BLaER1 treated with 17β-estradiol and CSF1 and Interleukin-3, amounts not matched to agents 10 nM and 100 nM (cell line): ENCODE measurements around the gene SLC17A1.
"Not testable (repeated sequence)": the region's sequence is repeated elsewhere in the genome, so short reads cannot be mapped to it uniquely, and the experiment has no call there.

ENCODE experiments used
- H3K27ac ChIP-seq, 11 experiments: shearing (Covaris generic); formaldehyde crosslinking; 2 replicates each; pipeline ENCODE4 v1.8.1; 2022
- H3K27me3 ChIP-seq, 11 experiments: shearing (Covaris generic); formaldehyde crosslinking; 2 replicates each; pipeline ENCODE4 v1.8.1; 2022
- H3K36me3 ChIP-seq, 11 experiments: shearing (Covaris generic); formaldehyde crosslinking; 2 replicates each; pipeline ENCODE4 v1.8.1; 2022
- H3K4me1 ChIP-seq, 10 experiments: shearing (Covaris generic); formaldehyde crosslinking; 2 replicates each; pipeline ENCODE4 v1.8.1; 2022
- H3K4me2 ChIP-seq, 11 experiments: shearing (Covaris generic); formaldehyde crosslinking; 2 replicates each; pipeline ENCODE4 v1.8.1; 2022
- H3K4me3 ChIP-seq, 10 experiments: shearing (Covaris generic); formaldehyde crosslinking; 2 replicates each; pipeline ENCODE4 v1.8.1; 2022
- H3K9ac ChIP-seq, 11 experiments: shearing (Covaris generic); formaldehyde crosslinking; 2 replicates each; pipeline ENCODE4 v1.8.1; 2022
- H3K9me3 ChIP-seq, 11 experiments: shearing (Covaris generic); formaldehyde crosslinking; replicated peaks in 1 of 11; 2 replicates each; pipeline ENCODE4 v1.8.1; 2022
- H4K20me1 ChIP-seq, 11 experiments: shearing (Covaris generic); formaldehyde crosslinking; 2 replicates each; pipeline ENCODE4 v1.8.1; 2022
- Cebpa-rat ChIP-seq, 11 experiments: shearing (Covaris generic); IDR thresholded peaks; 2 replicates each; pipeline ENCODE4 v1.8.1; 2022

SLC17A1 gene

DNA sequence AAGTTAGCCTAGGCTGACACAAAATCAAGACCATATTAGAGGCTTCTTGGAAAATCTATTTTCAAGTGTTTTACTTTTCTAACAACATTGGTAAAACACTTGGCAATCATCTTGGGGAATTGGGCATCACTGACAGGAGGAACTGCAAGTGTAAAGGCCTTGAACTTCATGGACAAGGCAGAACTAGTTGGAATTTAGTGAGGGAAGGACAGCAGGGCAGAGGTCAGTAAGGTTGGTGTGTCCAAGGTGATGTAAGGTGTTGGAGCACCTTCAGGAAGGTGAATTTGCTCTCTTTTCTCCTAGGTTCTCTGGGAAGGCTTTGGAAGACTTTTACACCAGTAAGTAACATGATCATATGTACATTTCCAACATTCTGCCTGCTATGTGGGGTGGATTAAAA is 78.8 kb downstream of the SLC17A1 start:
- TF ChIP-seq Cebpa-rat (IDR thresholded peaks at IDR 0.05): no peak
- H3K36me3 ChIP-seq: no peaks in the 10 kb centered on the region
- no peak overlapping the region for H3K4me2 ChIP-seq
- no peaks in the 10 kb centered on the region for H3K9me3 ChIP-seq
- no peaks in the 10 kb centered on the region for H3K27me3 ChIP-seq
- no peak overlapping the region for H3K4me3 ChIP-seq
- peaks cover 0 to 6% (median 1%) of the 10 kb centered on the region in 10 experiments; a peak in 6 of 20 replicates for H3K4me1 ChIP-seq
- H3K9ac ChIP-seq: no peak overlapping the region
- H3K27ac ChIP-seq: no peak overlapping the region
- no peaks in the 10 kb centered on the region for H4K20me1 ChIP-seq

DNA sequence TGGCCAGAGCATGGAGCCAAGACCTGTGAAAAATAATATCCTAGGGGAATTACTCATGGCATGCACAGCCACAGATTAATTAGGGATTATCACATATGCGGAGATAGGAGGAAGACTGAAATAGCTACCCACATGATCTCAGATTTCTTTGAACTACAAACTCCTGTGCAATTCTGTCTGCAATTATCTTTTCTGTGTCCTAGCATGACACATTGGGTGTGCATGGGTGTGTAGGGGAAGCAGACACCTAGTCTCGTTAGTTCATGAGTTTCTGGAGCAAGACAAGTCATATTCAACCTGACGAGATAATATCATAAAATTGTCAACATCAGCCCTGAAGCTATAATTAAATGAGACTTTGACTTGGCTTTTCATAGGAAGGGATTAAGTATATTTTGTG is 80.9 kb downstream of the SLC17A1 start:
- Histone ChIP-seq H3K9ac (no peak overlapping the region), H3K27me3 (no peaks in the 10 kb centered on the region), H3K27ac (no peak overlapping the region; a peak in 1 of 22 replicates), H3K36me3 (no peaks in the 10 kb centered on the region), H3K9me3 (no peaks in the 10 kb centered on the region), H3K4me1 (peaks cover 0 to 6% (median 1%) of the 10 kb centered on the region in 10 experiments; a peak in 6 of 20 replicates), H4K20me1 (no peaks in the 10 kb centered on the region), H3K4me2 (no peak overlapping the region), H3K4me3 (no peak overlapping the region)
- TF ChIP-seq Cebpa-rat (IDR thresholded peaks at IDR 0.05): no peak

- Histone ChIP-seq H3K36me3 (no peaks in the 10 kb centered on the region), H3K4me2 (peak overlapping the region in 2 of 11 experiments; percentile 19 to 32; a peak in 2 of 22 replicates), H3K9ac (no peak overlapping the region), H3K27me3 (no peaks in the 10 kb centered on the region), H3K4me1 (peaks cover 0 to 6% (median 1%) of the 10 kb centered on the region in 10 experiments; a peak in 6 of 20 replicates), H4K20me1 (no peaks in the 10 kb centered on the region), H3K4me3 (no peak overlapping the region), H3K9me3 (no peaks in the 10 kb centered on the region), H3K27ac (peak overlapping the region in 1 of 11 experiments; percentile 38; a peak in 3 of 22 replicates)
- no peak for TF ChIP-seq Cebpa-rat (IDR thresholded peaks at IDR 0.05)
Measured at GRCh38 chr6:25749837-25750236, 82.0 kb downstream of the SLC17A1 start.

DNA sequence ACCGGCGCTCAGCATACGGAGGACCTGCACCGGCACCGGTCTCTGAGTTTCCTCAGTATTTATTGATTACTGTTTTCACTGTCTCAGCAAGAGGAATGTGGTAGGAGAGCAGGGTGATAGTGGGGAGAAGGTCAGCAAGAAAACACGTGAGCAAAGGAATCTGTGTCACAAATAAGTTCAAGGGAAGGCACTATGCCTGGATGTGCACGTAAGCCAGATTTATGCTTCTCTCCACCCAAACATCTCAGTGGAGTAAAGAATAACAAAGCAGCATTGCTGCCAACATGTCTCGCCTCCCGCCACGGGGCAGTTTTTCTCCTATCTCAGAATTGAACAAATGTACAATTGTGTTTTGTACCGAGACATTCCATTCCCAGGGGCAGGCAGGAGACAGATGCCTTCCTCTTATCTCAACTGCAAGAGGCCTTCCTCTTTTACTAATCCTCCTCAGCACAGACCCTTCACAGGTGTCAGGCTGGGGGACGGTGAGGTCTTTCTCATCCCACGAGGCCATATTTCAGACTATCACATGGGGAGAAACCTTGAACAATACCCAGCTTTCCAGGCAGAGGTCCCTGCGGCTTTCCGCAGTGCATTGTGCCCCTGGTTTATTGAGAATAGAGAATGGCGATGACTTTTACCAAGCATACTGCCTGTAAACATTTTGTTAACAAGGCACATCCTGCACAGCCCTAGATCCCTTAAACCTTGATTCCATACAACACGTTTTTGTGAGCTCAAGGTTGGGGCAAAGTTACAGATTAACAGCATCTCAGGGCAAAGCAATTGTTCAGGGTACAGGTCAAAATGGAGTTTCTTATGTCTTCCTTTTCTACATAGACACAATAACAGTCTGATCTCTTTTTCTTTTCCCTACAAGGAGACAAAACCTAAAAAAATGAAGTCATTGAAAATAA is 83.0 kb downstream of the SLC17A1 start:
- not testable (repeated sequence) for H3K9ac ChIP-seq, H3K27ac ChIP-seq, H3K36me3 ChIP-seq, H3K4me1 ChIP-seq, H4K20me1 ChIP-seq, H3K27me3 ChIP-seq, H3K9me3 ChIP-seq, H3K4me3 ChIP-seq
- 0 out of 22 replicates have a peak overlapping the region, but pooled peaks of 1 of the 11 experiments have one; percentile 15 for H3K4me2 ChIP-seq

GRCh38 chr6:25748049-25748448 is 83.8 kb downstream of the SLC17A1 start:
- Histone ChIP-seq H3K27me3 (no peaks in the 10 kb centered on the region), H3K9ac (no peak overlapping the region), H3K27ac (no peak overlapping the region), H3K36me3 (no peaks in the 10 kb centered on the region), H3K9me3 (no peaks in the 10 kb centered on the region), H4K20me1 (no peaks in the 10 kb centered on the region), H3K4me1 (peaks cover 0 to 6% (median 1%) of the 10 kb centered on the region in 10 experiments; a peak in 6 of 20 replicates), H3K4me2 (no peak overlapping the region), H3K4me3 (no peak overlapping the region)
- TF ChIP-seq Cebpa-rat (IDR thresholded peaks at IDR 0.05): no peak

GRCh38 chr6:25747477-25747876 is 84.4 kb downstream of the SLC17A1 start:
- Histone ChIP-seq H4K20me1 (no peaks in the 10 kb centered on the region), H3K4me3 (no peak overlapping the region), H3K4me2 (no peak overlapping the region), H3K9ac (no peak overlapping the region), H3K27ac (no peak overlapping the region), H3K36me3 (no peaks in the 10 kb centered on the region), H3K9me3 (peaks cover 0 to 1% (median 0%) of the 10 kb centered on the region in 11 experiments; a peak in 2 of 22 replicates), H3K27me3 (no peaks in the 10 kb centered on the region), H3K4me1 (peaks cover 0 to 6% (median 1%) of the 10 kb centered on the region in 10 experiments; a peak in 6 of 20 replicates)
- TF ChIP-seq Cebpa-rat (IDR thresholded peaks at IDR 0.05): no peak

- H3K27ac ChIP-seq: no peak overlapping the region
- H3K4me1 ChIP-seq: peaks cover 0 to 6% (median 1%) of the 10 kb centered on the region in 10 experiments; a peak in 6 of 20 replicates
- H3K4me2 ChIP-seq: no peak overlapping the region
- H3K4me3 ChIP-seq: no peak overlapping the region
- no peaks in the 10 kb centered on the region for H3K36me3 ChIP-seq
- no peaks in the 10 kb centered on the region for H4K20me1 ChIP-seq
- H3K9me3 ChIP-seq: peaks cover 0 to 6% (median 3%) of the 10 kb centered on the region in 11 experiments; a peak in 11 of 22 replicates
- H3K27me3 ChIP-seq: no peaks in the 10 kb centered on the region
- H3K9ac ChIP-seq: no peak overlapping the region
- TF ChIP-seq Cebpa-rat (IDR thresholded peaks at IDR 0.05): no peak
Measured at GRCh38 chr6:25746968-25747367, 84.9 kb downstream of the SLC17A1 start.

DNA sequence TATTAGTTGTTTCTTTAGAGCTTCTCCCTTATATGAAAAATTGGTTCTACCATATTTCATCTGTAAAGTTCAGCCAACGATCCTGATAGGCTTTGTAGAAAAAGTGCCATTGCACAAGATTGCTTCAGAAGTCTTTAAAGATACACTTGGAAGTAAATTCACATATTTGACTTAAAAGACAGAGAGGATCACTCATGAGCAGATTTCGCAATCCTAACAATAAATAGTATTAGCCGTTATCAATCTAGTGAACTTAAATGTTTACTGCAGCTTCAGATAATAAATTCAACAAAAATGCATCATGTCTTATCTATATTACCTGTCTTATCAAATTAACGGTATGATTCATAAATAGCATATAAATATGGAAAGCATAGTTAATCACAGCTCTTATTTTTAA is 86.0 kb downstream of the SLC17A1 start:
- Histone ChIP-seq H3K27me3 (no peaks in the 10 kb centered on the region), H3K4me1 (peaks cover 0 to 6% (median 1%) of the 10 kb centered on the region in 10 experiments; a peak in 6 of 20 replicates), H3K4me3 (no peak overlapping the region), H3K36me3 (no peaks in the 10 kb centered on the region), H3K9ac (no peak overlapping the region), H3K4me2 (no peak overlapping the region), H3K27ac (no peak overlapping the region), H4K20me1 (no peaks in the 10 kb centered on the region), H3K9me3 (peaks cover 4 to 13% (median 10%) of the 10 kb centered on the region in 11 experiments; a peak in 12 of 22 replicates)
- TF ChIP-seq Cebpa-rat (IDR thresholded peaks at IDR 0.05): peak in 2 of 11 experiments; percentile 45 to 55; a peak in 2 of 22 replicates

GRCh38 chr6:25743868-25744267 is 88.0 kb downstream of the SLC17A1 start:
- no peaks in the 10 kb centered on the region for H4K20me1 ChIP-seq
- H3K27me3 ChIP-seq: no peaks in the 10 kb centered on the region
- H3K27ac ChIP-seq: no peak overlapping the region
- no peak overlapping the region for H3K4me3 ChIP-seq
- no peak for TF ChIP-seq Cebpa-rat (IDR thresholded peaks at IDR 0.05)
- H3K36me3 ChIP-seq: no peaks in the 10 kb centered on the region
- peaks cover 4 to 13% (median 10%) of the 10 kb centered on the region in 11 experiments; a peak in 12 of 22 replicates for H3K9me3 ChIP-seq
- no peak overlapping the region for H3K9ac ChIP-seq
- peaks cover 0 to 4% (median 0%) of the 10 kb centered on the region in 10 experiments; a peak in 2 of 20 replicates for H3K4me1 ChIP-seq
- no peak overlapping the region for H3K4me2 ChIP-seq
